Cardiac fibroblast (primary cell): Measurements from ENCODE around the gene EGLN1.
"Not testable (repeated sequence)": the region's sequence is repeated elsewhere in the genome, so short reads cannot be mapped to it uniquely, and the experiment has no call there.

ENCODE experiments used
- DNase-seq, 2 donors: peaks; one replicate each; pipeline versions ENCODE4 v3.0.0 to v3.0.0-alpha.2; 2010; ENCODE audit warnings: low read depth in 2 of 2
- H3K4me3 ChIP-seq, 2 donors: replicated peaks in 1 of 2; 1 replicate in 1 of 2; 2 replicates in 1 of 2; pipeline ENCODE4 v1.5.1; 2011; ENCODE audit warnings: low read depth in 2 of 2, low read length in 2 of 2, mild to moderate bottlenecking in 2 of 2, moderate library complexity in 1 of 2
- TF ChIP-seq, protein P1 (sequence below): IDR thresholded peaks from one replicate; pipeline ENCODE4 v1.5.1; 2011; ENCODE audit warnings: low read depth, mild to moderate bottlenecking, low read length, inconsistent platforms

EGLN1 gene

DNA sequence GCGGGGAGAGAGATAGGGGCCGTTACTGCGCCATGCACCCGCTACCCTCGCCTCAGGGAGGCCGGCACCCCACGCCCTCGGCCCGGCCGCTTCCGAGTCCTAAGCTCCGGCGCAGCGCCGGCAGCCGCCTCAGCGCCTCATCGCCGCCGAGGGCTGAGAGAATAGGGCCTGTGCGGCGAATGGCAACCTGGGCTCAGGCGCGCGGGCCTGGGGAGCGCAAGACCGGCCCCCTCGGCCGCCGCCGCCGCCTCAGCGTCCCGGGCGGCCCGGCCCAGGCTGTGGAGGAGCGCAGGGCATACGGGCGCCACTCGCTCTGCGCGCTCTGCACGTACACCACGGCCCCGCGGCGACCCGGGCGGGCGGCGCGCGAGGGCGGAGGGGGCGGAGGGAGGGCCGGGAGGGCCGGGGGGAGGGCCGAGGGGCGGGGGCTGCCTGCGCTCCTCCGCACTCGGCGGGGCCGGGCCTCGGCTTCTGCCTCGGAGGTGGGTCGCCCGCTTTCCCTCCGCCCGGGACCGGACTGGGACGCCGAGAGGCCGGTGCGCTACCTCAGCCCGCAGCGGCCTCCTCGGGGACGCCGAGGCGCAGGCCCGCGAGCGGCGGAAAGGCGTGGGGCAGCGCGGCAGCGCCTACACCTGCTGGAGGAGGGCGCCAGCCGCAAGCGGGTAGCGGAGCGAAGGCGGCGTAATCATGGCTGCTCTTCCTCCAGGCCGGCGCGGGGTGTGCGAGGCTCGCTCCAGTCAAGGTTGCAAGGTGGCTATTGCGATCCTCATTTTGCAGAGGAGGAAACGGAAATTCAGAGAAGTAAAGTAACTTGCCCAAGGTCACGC, at the start of gene EGLN1:
Gene EGLN1 (minus strand): TSS at position 317 of the 827 bp plus-strand sequence. CDS start 399 bp downstream, outside the sequence.
- peak within 1 kb of the TSS; percentile 80 to 87 for H3K4me3 ChIP-seq
- peak; percentile 85 to 91 for DNase-seq
- TF ChIP-seq, protein P1, sequence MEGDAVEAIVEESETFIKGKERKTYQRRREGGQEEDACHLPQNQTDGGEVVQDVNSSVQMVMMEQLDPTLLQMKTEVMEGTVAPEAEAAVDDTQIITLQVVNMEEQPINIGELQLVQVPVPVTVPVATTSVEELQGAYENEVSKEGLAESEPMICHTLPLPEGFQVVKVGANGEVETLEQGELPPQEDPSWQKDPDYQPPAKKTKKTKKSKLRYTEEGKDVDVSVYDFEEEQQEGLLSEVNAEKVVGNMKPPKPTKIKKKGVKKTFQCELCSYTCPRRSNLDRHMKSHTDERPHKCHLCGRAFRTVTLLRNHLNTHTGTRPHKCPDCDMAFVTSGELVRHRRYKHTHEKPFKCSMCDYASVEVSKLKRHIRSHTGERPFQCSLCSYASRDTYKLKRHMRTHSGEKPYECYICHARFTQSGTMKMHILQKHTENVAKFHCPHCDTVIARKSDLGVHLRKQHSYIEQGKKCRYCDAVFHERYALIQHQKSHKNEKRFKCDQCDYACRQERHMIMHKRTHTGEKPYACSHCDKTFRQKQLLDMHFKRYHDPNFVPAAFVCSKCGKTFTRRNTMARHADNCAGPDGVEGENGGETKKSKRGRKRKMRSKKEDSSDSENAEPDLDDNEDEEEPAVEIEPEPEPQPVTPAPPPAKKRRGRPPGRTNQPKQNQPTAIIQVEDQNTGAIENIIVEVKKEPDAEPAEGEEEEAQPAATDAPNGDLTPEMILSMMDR = no peak

DNA sequence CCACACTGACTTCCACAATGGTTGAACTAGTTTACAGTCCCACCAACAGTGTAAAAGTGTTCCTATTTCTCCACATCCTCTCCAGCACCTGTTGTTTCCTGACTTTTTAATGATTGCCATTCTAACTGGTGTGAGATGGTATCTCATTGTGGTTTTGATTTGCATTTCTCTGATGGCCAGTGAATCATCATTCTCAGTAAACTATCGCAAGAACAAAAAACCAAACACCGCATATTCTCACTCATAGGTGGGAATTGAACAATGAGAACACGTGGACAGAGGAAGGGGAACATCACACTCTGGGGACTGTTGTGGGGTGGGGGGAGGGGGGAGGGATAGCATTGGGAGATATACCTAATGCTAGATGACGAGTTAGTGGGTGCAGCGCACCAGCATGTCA, 49.4 kb upstream of the EGLN1 start:
- not testable (repeated sequence) for DNase-seq, H3K4me3 ChIP-seq

DNA sequence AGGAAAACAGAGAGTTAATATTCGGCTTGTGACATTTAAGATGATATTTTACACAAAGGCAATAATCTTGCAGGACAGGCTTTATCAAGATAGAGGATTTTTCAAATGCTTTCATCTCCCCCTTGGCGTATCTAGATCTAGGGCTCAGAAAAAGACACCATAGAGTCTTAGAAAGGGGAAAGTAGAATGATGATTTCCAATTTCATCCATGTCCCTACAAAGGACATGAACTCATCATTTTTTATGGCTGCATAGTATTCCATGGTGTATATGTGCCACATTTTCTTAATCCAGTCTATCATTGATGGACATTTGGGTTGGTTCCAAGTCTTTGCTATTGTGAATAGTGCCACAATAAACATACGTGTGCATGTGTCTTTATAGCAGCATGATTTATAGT, 48.9 kb upstream of the EGLN1 start:
- not testable (repeated sequence) for H3K4me3 ChIP-seq, DNase-seq

DNA sequence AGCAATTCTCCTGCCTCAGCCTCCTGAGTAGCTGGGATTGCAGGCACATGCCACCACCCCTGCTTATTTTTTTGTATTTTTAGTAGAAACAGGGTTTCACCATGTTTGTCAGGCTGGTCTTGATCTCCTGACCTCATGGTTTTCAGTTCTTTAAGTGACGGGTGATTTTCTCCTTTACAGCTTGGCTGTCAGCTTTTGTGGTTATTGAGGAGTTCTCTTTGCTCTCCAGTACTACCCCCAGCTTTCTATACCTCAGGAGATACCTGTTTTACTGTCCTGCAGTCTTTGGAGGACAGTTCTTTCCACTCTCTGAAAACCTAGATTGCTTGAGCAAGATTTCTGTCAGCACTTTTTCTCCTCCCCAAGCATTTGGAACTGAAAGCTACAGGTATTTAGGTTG, 45.9 kb upstream of the EGLN1 start:
- TF ChIP-seq, protein P1 = no peak
- H3K4me3 ChIP-seq = no peak overlapping the region
- DNase-seq = no peak

DNA sequence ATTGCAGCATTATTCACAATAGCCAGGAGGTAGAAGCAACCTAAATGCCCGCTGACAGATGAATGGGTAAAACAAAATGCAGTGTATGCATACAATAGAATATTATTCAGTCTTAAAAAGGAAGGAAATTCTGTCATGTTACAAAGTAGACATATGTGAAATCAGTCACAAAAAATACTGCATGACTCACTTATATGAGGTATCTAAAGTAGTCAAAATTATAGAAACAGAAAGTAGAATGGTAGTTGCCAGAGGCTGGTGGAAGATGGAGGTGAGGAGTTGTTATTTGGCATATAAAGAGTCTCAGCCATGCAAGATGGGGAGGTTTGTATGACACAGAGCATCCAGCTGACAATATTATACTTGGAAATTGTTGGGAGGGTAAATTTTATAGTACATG, 43.0 kb upstream of the EGLN1 start:
- DNase-seq = no peak
- TF ChIP-seq, protein P1 = no peak
- no peak overlapping the region for H3K4me3 ChIP-seq

DNA sequence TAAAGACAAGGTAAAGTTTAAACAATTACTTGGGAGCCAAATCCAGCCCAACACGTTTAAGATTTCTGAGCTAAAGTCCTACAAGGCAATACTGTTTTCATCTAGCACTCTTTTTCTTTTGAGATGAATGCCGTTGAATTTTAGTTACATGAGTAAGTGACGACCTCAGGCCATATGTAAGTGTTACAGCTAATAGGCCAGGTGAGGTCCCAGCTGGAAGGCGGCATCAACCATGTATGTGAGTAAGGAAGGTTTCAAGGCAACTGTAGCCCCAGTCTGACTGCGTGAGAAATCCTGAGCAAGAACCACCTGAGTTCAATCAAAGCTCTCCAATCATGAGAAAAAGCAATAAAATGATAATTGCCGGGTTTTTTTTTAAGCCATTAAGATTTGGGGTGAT, 41.5 kb upstream of the EGLN1 start:
- TF ChIP-seq, protein P1 = no peak
- DNase-seq = no peak
- H3K4me3 ChIP-seq = no peak overlapping the region

DNA sequence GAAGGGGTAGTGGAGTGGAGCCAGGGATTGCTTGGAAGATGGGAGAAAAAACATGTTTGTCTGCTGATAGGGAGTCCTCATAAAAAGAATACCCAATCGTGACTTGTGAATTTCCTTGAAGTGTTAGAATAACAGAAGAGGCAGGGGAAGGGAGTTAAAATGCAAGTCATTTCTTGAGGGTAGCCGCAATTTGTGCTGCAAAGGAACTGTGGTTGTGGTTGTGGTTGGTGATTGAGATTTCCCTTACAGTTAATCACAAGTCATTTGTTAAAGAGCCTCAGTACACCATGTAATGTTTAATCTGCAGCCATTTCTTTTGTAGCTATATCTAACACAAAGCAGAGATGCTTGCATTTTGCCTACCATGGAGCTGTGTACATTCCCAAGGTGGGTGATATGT, 38.5 kb upstream of the EGLN1 start:
- DNase-seq = peak; percentile 12 to 18
- TF ChIP-seq, protein P1 = no peak
- no peak overlapping the region for H3K4me3 ChIP-seq

DNA sequence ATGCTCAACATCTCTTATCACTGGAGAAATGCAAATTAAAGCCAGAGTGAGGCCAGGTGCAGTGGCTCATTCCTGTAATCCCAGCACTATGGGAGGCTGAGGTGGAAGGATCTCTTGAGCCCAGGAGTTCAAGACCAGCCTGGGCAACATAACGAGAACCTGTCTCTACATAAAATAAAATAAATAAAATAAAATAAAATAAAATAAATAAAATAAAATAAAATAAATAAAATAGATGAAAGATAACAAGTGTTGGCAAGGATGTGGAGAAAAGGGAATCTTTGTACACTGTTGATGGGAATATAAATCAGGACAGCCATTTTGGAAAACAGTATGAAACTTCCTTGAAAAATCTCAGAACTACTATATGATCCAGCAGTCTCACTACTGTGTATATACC, 37.4 kb upstream of the EGLN1 start:
- DNase-seq, H3K4me3 ChIP-seq: not testable (repeated sequence)

DNA sequence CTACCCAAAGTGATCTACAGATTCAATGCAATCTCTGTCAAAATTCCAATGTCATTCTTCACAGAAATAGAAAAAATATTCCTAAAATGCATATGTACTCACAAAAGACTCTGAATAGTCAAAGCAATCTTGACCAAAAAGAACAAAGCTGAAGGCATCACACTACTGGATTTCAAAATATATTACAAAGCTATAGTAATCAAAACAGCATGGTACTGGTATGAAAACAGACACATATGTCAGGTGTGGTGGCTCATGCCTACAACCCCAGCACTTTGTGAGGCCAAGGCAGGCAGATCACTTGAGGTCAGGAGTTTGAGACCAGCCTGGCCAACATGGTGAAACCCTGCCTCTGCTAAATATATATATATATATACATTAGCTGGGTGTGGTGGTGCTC, 35.9 kb upstream of the EGLN1 start:
- DNase-seq = not testable (repeated sequence)

DNA sequence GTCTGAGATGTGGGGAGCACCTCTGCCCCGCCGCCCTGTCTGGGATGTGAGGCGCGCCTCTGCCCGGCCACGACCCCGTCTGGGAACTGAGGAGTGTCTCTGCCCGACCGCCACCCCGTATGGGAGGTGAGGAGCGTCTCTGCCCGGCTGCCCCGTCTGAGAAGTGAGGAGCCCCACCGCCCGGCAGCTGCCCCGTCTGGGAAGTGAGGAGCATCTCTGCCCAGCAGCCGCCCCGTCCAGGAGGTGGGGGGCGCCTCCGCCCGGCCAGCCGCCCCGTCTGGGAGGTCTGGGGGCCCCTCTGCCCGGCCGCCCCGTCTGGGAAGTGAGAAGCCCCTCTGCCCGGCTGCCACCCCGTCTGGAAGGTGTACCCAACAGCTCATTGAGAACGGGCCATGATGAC, 32.0 kb upstream of the EGLN1 start:
- not testable (repeated sequence) for H3K4me3 ChIP-seq, DNase-seq

More for the DNA sequence above, 35.9 kb upstream of the EGLN1 start:
- not testable (repeated sequence) for H3K4me3 ChIP-seq
